NOMO-1 treated with DMSO at 0.1 percent for 48 hours (cell line): ENCODE measurements around the gene COL4A4.

Source experiments
- DNase-seq: peaks from one replicate; lab custom pipeline; 2025; ENCODE audit not compliant: unreplicated experiment; lab: John Stamatoyannopoulos, UW

COL4A4 gene

GRCh38 chr2:227033471-227034148, 130.4 kb downstream of the COL4A4 start:
- no peak for DNase-seq

- no peak for DNase-seq
Measured at GRCh38 chr2:227031379-227031778, 132.6 kb downstream of the COL4A4 start.

- DNase-seq: no peak
Measured at GRCh38 chr2:227030789-227031188, 133.2 kb downstream of the COL4A4 start.

GRCh38 chr2:227029426-227030105, 134.4 kb downstream of the COL4A4 start:
- DNase-seq: peak; percentile 69

- no peak for DNase-seq
Measured at GRCh38 chr2:227025510-227025909, 138.5 kb downstream of the COL4A4 start.

GRCh38 chr2:227022608-227023007, 141.4 kb downstream of the COL4A4 start:
- no peak for DNase-seq

- no peak for DNase-seq
Measured at GRCh38 chr2:227020416-227020815, 143.6 kb downstream of the COL4A4 start.

GRCh38 chr2:227016894-227017293, 147.1 kb downstream of the COL4A4 start:
- DNase-seq: no peak

- no peak for DNase-seq
Measured at GRCh38 chr2:227013881-227014280, 150.1 kb downstream of the COL4A4 start.

GRCh38 chr2:227013330-227013729, 150.7 kb downstream of the COL4A4 start:
- DNase-seq: no peak

- no peak for DNase-seq
Measured at GRCh38 chr2:227010433-227010832, 153.6 kb downstream of the COL4A4 start.

GRCh38 chr2:227007940-227008339, 156.1 kb downstream of the COL4A4 start:
- no peak for DNase-seq

- DNase-seq: no peak
Measured at GRCh38 chr2:227007148-227007547, 156.9 kb downstream of the COL4A4 start.

GRCh38 chr2:227006189-227006897, 157.7 kb downstream of the COL4A4 start:
- DNase-seq: no peak

- no peak for DNase-seq
Measured at GRCh38 chr2:227004482-227004881, 159.5 kb downstream of the COL4A4 start.

GRCh38 chr2:227000123-227000522, 163.9 kb downstream of the COL4A4 start:
- DNase-seq: no peak

- DNase-seq: peak; percentile 22
Measured at GRCh38 chr2:226999661-227000060, 164.3 kb downstream of the COL4A4 start.

GRCh38 chr2:226995625-226996041, 168.4 kb downstream of the COL4A4 start:
- DNase-seq: no peak

GRCh38 chr2:226994775-226995174, 169.2 kb downstream of the COL4A4 start:
- no peak for DNase-seq

GRCh38 chr2:226993171-226993570, 170.8 kb downstream of the COL4A4 start:
- DNase-seq: no peak

- DNase-seq: no peak
Measured at GRCh38 chr2:226991663-226992062, 172.3 kb downstream of the COL4A4 start.

GRCh38 chr2:226985583-226985946, 178.4 kb downstream of the COL4A4 start:
- no peak for DNase-seq
